ENCODE measurements around the gene PERCC1.
"Not testable (repeated sequence)": the region's sequence is repeated elsewhere in the genome, so short reads cannot be mapped to it uniquely, and the experiment has no call there.

The PERCC1 gene

DNA sequence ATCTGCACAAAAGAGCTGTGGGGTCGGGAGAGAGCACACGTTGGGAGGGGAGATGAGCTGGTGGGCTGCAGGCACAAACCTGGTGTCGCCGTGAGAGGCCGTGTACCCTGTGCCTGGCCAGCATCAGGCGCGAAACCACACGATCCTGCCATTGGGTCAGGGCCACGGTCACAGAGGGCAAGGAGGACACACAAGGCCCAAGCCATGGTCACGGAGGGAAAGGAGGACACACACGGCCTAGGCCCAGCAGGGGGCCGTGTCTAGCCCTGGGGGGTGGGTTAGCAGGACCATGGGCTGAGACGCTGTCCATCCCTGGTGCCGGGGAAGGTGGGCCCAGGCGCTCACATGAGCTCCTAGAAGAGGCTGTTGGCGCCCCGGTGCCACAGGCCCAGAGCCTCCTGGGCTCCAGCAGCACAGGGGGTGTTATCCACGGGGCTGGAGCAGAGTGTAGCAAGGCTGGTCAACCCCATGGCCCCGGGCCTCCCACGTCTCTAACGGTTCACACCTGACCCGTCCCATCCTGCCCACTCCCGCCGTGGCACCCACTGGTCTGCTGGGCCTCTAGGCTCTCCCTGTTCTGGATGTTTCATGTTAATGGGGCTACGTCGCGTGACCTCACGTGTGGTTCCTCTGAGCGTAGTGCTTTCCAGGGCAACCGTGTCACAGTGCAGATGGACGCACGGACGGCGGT, 21.0 kb downstream of the PERCC1 start:
- no peak for DNase-seq

DNA sequence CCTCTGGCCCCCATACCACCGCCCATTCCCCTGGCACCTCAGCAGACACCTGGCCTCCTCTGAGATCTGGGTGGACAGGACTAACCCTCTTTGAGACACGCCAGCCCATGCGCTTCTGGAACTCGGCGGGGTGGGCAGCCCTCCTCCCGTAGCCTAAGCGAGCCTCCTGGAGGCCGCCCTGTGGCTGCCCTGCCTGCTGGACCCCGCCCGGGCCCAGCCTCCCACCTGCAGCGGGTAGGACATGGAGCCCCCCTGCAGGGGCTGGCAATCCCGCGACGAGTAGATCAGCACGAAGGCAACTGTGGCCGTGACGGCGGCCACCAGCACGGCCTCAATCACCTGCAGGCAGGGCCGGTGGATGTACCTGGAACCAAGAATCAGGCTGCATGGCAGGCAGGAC, 21.7 kb downstream of the PERCC1 start:
- no peak for DNase-seq

DNA sequence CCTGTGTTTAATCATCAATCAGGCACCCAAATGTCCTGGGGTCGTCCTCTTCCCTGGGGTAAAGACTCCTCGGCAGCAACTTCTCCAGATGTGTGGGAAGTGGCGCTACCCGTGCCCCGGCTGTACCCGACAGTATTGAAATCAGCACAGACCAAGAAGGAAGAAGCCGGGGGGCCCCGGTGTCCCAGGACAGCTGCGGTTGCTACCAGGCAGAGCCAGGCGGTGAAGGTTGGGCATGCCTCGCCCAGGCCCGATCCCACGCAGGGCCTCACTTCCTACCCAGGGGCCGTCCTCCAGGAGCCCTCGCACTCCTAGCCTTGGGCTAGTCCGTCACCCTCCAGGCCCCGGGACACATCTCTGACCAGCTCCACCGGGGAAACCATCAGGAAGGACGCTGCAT, 22.4 kb downstream of the PERCC1 start:
- no peak for DNase-seq

DNA sequence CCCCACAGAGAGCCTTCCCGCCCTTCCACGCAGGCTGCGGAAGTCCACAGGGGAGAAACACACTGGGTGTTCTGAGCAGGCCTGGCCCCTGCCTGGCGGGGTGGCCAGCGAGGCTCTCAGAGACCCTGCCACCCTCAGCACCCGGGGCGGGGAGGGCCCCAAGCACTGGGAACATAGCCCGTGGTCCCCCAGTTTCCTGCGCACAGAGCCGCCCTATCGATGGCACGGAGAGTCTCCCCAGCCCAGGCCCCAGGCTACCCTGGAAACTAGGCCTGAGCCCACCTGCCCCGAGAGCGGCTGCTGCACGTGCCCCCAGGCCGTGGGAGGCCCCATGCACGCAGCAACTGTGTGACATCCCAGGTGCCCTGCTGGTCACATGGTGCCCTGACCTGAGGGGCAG, 23.7 kb downstream of the PERCC1 start:
- no peak for DNase-seq

DNA sequence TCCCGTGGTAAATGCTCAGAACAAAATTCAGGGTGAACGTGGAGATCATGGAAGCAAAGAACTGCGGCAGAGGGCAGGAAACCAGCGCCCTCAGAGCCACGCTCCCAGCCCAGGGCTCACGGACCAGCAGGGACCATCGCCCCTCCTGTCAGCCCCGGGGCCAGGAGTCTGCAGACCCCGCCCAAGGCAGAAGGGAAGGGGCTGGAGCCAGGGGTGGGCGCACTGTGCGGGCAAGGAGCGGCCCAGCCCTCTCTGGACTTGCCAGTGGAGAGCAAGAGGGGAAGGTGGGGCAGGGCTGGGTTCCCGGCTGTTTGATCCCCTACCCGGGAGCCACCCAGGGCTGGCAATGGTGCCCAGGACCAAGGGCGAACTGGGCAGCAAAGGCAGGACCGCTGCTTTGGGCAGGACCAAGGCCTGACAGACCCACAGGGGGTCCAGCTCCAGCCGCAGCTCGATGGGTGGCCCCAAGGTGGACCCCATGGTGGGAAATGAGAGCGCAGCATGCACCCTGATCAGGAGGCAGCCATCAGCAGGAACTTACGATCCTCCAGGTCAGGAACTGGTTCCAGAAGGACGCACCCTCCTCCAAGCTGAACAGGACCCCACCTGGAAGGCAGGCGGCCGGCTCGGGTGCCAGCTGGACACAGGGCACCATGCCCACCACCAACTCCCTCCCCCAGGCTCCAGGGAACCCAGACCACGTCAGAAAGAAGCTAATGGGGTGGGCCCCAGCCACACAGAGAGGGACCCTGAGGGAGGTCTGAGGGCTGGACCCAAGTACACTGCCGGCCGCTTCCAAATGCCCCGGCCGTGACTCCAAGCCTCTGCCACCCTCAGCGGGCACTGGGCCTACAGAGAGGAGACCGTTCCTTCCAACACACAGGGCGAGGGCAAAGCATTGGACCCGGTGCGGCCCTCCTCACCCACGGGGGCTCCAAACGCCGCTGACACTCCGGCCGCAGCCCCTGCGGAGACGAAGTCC, 24.6 kb downstream of the PERCC1 start:
- DNase-seq, result no peak

DNA sequence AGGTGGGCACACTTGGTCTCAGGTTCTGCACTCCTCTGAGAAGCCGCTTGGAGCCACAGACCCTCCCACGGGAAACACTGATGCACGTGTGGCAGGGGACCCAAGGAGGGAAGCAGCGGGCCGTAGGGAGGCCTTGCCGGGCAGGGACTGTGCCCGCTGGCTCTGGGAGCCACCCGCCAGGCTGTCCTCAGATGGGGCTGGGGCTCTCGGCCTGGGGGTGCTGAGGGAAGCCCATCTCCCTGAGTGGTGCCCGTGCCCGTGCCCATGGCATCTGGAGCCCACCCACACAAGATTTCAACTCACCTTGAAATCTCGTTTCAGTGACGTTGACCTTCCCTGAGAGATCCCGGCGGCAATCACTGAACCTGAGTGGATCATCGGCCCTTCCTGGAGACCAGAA, 26.1 kb downstream of the PERCC1 start:
- DNase-seq, result no peak

DNA sequence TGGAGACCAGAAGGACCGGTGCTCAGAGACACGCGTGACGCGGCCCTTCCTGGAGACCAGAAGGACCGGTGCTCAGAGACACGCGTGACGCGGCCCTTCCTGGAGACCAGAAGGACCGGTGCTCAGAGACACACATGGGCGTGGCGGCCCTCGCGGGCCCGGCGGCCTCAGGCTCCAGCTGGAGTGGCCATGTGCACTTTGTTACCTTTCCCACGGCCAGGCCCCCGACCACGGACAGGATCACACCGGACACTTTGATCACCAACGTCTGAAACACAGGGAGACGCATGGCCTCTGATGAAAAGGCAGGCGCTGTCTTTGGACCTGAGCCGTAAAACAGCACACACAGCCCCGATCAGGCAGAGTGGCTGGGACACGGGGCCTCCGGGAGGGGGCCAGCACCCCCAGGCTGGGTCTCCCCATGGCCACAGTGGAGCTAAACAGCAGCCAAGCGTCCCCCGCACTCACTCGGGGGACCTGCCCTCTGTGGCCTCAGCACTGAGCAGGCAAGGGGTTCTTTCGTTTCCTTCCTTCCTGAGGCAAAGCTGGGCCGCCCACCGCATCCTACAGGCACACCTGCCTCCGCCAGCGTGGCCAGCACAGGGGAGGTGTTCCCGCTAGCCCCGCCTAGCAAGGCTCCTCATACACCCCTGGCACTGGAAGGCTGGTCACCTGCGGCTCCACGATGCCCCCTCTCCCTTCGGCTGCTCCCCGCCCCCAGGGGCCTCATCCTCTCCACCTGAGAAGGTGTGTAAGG, 26.8 kb downstream of the PERCC1 start:
- DNase-seq, result no peak

DNA sequence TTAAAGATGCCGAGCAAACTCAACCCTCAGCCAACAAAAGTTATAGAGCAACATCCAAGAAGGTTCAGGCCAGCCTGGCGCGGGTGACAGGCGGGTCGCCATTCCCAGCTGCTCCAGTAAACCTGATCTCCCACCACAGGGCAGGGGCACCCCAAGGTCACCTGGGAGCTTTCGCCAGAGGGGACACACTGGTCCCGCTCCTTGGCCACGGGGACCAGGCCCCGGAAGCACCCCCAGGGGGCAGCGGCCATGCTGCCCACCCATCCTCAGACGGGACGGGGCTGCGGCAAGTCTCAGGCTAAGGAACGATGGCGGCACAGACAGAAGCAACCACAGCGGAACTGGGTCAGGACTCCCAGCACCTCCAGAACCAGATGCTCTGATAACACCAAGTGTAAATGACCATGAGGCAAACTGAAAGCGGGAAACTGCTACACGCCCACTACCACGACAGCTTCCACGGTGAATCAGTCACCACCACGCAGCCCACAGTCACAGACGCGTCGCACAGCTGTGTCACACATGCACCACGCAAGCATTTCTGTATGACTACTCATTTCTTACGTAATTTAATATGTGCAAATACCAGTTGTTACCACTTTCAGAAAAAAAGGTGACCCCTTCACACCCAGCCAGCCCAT, 27.6 kb downstream of the PERCC1 start:
- no peak for DNase-seq

DNA sequence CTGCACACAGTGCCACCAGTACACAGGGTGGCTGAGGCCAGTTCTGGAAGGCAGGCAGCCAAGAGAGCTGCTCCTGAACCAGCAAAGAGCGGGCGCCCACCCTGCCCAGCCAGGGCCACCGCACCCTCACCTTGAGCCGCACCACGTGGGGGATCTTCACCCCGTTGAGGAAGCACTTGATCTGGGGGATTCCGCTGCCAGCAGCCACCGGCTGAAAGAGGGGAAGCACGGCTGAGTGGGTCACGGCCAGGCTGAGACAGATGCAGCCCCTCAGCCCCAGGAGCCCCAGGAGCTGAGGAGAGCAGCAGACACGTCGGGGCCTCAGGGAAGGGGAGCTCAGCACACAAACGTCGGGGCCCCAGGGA, 28.1 kb downstream of the PERCC1 start:
- no peak for DNase-seq

DNA sequence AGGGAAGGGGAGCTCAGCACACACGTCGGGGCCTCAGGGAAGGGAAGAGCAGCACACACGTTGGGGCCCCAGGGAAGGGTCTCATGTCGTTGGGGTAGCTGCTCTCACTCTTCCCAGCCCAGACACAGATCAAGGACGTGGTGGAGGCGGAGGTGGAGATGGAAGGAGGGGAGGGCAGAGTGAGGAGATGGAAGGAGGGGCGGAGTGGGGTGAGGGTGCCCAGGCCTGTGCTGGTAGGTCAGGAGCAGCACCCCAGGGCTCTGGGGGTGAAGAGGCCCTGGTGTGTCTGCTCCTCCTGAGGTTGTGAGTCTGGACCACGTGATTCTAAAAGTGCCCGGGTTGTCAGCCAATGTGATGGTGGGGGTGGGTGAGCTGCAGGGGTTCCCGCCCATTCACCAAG, 29.1 kb downstream of the PERCC1 start:
- DNase-seq, result no peak

DNA sequence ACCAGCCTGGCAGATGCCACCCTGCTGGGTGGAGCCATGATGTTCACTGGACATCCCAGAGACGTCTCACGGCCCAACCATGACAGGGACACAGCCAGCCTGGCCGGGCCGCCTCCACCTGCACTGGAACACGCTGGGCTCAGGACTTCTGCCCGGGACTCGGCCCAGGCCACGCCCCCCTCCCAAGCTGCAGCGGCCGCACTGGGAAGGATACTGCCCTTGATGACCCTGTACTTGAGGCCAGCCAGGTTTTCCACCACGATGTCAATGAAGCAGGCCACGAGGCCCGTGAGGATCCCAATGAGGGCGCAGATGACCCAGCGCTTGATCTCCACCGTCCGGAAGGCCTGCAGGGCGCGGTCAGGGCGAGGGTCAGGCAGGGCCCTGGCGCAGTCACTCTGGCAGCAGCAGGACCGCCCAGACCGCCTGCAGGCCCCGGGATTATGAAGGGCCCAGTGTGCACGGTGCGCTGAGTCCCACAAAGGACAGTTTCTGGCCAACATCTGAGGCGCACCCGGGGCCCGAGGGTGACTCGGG, 29.8 kb downstream of the PERCC1 start:
- DNase-seq, result no peak

DNA sequence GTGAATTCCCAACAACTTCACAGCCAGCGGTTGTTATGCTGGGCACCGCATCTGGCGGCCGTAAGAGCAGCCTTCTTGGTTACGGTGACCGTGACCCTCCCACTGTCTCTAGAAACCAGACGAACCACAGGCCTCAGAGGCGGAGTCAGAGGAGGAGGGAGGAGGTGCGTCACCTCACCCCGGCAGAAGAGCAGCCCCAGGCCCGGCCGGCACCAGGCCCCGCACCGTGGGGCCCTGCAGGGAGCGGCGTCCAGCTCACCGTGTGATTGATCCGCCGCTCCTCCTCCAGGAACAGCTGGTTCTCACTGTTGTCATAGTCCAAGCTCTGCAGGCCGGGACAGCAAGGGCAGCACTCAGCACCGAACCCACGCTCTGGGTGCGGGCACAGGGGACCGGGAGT, 30.3 kb downstream of the PERCC1 start:
- DNase-seq, result no peak

DNA sequence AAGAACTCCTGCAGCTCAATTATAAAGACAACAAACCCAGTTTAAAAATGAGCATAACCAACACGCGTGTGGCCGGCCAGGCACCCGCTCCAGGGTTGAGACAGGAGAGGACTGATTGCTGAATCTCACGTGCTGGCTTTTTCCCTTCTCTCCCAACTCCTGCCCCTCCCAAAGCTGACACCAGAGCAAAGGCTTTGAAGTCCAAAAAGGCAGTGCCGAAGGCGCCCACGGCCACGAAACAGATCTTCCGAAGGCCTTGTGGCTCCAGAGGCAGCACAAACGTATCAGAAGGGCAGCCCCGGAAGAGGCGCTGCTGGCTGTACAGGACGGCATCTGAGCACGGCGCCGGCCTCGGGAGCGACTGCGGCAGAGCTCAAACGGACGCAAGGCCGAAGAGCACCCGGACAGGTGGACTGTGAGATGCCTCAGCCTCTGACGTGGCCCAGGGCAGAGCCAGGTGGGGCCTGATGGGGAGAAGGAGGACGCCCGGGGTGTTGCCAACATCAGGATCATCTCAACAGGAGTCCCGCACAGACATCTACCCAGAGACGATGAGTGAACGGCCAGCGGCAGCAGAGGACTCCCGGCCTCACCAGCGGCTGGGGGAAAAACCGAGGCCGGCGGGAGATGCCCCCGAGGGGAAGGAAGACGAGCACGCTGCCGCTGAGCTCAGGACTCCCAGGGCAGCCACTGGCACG, 33.5 kb downstream of the PERCC1 start:
- DNase-seq, result no peak

DNA sequence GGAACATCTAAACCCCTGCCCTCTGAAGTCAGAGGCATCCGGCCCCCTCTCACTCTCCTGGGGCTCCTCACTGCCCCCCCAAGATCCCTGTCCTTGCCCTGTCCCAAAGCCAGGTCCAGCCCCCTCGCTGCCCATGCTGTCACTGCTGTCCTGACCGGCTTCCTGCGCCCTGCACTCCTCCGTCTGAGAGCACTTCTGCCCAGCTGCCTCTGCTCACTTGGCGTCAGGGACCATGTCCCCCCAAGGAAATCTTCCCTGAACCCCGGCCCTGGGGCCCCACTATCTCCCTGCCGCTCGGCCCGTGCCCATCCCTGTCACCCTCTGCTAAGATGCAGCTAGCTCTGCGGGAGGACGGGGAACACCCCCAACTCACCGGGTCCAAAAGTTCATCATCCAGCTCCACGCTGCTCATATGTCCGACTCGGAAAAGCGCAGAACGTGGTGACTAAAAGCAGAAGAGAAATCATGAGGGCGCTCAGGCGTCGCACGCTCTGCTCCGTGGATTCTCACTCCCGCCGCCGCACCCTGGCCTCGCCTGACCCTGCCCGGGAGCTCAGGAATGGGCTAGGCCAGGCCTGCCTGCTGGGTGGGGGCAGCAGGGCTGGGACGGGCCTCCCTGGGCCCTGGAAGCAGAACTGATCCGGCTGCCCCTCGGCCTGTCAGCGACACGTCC, 34.2 kb downstream of the PERCC1 start:
- DNase-seq, result no peak

DNA sequence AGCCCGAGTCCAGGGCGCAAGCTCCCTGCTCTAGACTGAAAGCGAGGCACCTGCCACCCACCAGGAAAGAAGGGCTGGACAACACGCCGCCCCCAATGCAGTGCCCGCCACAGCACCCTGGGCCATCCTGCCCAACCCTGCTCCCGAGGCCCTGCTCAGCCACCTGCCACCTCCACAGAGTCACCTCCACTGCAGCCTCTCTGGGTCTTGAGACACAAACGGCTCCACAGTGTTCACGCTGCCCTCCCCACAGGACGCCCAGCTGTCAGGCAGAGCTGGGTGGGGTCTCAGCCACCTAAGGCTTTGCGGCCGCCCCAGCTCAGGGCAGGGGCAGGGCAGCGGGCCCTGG, 34.7 kb downstream of the PERCC1 start:
- DNase-seq, result no peak

DNA sequence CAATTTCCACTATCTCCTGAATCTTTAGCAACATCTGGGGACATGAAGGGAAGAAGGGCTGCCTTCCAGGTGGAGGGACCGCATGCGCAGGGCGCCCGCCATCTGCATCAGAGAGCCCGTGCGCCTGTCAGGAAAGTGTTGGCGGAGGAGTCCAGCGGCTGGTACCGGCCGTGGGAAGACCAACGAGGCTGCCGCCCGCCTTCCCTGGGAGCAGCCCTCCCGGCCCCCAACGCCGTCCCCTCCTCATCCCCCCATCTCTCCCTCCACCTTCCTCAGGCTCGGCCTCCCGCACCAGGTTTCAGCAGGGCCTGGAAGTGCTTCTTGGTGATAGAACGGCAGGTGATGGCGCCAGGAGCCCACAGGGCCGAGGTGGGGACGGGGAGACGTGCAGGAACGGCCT, 35.2 kb downstream of the PERCC1 start:
- DNase-seq, result no peak

DNA sequence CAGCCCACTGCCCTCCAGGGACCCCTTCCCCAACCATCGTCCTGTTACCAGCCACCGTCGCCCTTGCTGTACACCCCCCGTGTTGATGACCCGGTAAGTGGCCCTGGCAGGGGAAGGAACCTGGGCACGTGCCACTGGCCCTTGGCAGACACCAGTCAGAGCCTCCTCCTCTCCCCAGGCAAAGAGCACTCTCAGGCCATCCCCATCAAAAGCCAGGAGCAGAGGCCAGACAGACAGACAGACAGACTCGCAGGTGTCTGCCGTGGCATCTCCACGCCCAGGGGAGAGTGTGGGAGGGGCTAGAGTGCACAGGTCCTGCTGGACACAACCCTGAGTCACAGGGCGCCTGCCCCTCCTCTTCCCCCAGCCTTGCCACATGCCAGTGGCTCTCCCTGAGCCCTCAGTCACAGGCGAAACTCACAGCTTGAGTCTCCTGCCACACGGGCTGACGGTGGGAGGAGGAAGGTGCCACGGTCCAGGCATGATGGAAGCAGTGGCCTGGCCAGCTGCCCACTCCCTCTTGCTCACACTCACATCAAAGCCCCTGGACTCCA, 36.2 kb downstream of the PERCC1 start:
- no peak for DNase-seq

DNA sequence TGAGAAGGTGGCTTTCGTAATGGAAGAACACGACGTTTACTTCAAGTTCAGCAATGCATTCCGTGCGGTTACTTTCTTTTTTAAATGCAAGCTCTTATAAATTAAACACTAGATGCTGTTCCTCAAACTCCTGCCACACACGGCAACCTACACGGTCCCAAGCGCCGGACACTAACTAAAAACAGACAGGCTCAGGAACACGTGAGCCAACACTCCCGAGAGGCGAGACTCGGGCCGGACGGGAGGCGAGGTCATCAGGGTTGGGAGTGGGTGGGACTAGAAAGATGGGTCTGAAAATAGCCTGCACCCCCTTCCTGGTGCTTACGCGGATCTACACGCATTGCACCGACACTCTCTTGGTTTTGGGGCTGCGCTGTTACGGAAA, 37.5 kb downstream of the PERCC1 start:
- DNase-seq, result no peak

DNA sequence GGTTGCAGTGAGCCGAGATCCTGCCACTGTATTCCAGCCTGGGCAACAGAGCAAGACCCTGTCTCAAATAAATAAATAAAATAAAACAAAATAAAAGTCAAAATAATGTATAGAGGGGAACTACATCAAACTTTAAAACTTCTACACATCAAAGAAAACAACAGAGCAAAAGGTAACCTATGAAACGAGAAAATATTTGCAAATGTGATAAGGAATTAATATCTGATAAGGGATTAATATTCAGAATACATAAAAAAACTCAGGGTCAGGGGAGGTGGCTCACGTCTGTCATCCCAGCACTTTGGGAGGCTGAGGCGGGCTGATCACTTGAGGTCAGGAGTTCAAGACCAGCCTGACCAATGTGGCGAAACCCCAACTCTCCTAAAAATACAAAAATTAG, 38.3 kb downstream of the PERCC1 start:
- not testable (repeated sequence) for DNase-seq

DNA sequence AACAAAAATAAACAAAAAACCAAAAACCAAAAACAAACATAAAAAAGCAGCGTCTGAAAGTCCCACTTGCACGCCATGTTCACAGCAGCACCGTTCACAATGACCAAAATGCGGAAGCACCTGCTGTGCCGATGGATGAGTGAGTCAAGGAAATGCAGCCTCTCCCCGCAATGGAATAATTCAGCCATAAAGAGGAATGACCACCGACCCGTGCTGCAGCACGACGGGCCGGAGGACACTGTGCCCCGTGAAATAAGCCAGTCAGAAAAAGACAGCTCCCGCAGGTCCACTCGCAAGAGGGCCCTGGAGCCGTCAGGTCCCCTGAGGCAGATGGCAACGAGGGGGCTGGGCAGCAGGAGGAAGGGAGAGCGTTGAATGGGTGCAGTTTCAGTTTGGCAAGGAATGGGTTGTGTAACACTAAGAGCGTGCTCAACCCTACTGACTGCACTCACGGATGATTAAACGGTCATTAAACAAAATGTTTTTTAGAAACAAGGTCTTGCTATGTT, 38.9 kb downstream of the PERCC1 start:
- DNase-seq, result no peak

All from NCI-H510A treated with DMSO at 0.1 percent for 48 hours (cell line).